ENCODE results near the gene CCDC78. TPM values are rescaled to one million over a fixed set of nuclear protein-coding genes. Genes with fewer than 3 reads are reported as not detected.

CCDC78 gene
- total RNA-seq, 1 donor: 2.2 TPM

GRCh38 chr16:720990-721764, 5.1 kb downstream of the CCDC78 start, which contains the start of gene ANTKMT:
Gene ANTKMT, plus strand, starts transcription at chr16:721146. Its CDS starts 129 bp downstream, at chr16:721275.
- Histone ChIP-seq H3K36me3 (ENCODE audit: insufficient read depth, low read length) (no peaks in the 10 kb centered on the region), H3K4me2 (ENCODE audit: insufficient read depth, low read length) (peak within 1 kb of the TSS; percentile 87), H3K9me3 (ENCODE audit: low read depth, low read length) (no peaks in the 10 kb centered on the region), H3K4me3 (ENCODE audit: insufficient read depth, low read length) (peak within 1 kb of the TSS; percentile 84), H3K79me2 (ENCODE audit: insufficient read depth, low read length) (peaks cover 5% of the 10 kb centered on the region), H2AFZ (ENCODE audit: low read length) (peak within 1 kb of the TSS; percentile 76), H3K27ac (ENCODE audit: low read depth, low read length) (peak within 1 kb of the TSS; percentile 37), H3K4me1 (ENCODE audit: insufficient read depth, low read length) (peaks cover 15% of the 10 kb centered on the region), H3K27me3 (ENCODE audit: insufficient read depth, low read length) (no peaks in the 10 kb centered on the region), H4K20me1 (ENCODE audit: insufficient read depth, low read length) (peaks cover 12% of the 10 kb centered on the region)
- TF ChIP-seq CTCF (IDR thresholded peaks at IDR 0.05; ENCODE audit: extremely low read depth, low read depth, low read length): no peak
- peak; percentile 100 for DNase-seq (ENCODE audit: insufficient read length, low spot score, missing footprints)

GRCh38 chr16:720447-720989, 5.7 kb downstream of the CCDC78 start:
- Histone ChIP-seq H2AFZ (ENCODE audit: low read length) (peak overlapping the region; percentile 76), H3K36me3 (ENCODE audit: insufficient read depth, low read length) (no peaks in the 10 kb centered on the region), H3K9me3 (ENCODE audit: low read depth, low read length) (no peaks in the 10 kb centered on the region), H3K79me2 (ENCODE audit: insufficient read depth, low read length) (peaks cover 6% of the 10 kb centered on the region), H3K4me2 (ENCODE audit: insufficient read depth, low read length) (peak overlapping the region; percentile 87), H4K20me1 (ENCODE audit: insufficient read depth, low read length) (peaks cover 12% of the 10 kb centered on the region), H3K27ac (ENCODE audit: low read depth, low read length) (peak overlapping the region; percentile 37), H3K27me3 (ENCODE audit: insufficient read depth, low read length) (no peaks in the 10 kb centered on the region), H3K4me1 (ENCODE audit: insufficient read depth, low read length) (peaks cover 20% of the 10 kb centered on the region), H3K4me3 (ENCODE audit: insufficient read depth, low read length) (peak overlapping the region; percentile 84)
- TF ChIP-seq CTCF (IDR thresholded peaks at IDR 0.05; ENCODE audit: extremely low read depth, low read depth, low read length): peak; percentile 16
- DNase-seq (ENCODE audit: insufficient read length, low spot score, missing footprints): peak; percentile 99

- H3K4me2 ChIP-seq (ENCODE audit: insufficient read depth, low read length): peak overlapping the region; percentile 87
- no peak overlapping the region for H2AFZ ChIP-seq (ENCODE audit: low read length)
- H4K20me1 ChIP-seq (ENCODE audit: insufficient read depth, low read length): peaks cover 12% of the 10 kb centered on the region
- peaks cover 20% of the 10 kb centered on the region for H3K4me1 ChIP-seq (ENCODE audit: insufficient read depth, low read length)
- peak overlapping the region; percentile 84 for H3K4me3 ChIP-seq (ENCODE audit: insufficient read depth, low read length)
- H3K79me2 ChIP-seq (ENCODE audit: insufficient read depth, low read length): peaks cover 6% of the 10 kb centered on the region
- no peaks in the 10 kb centered on the region for H3K9me3 ChIP-seq (ENCODE audit: low read depth, low read length)
- no peak for TF ChIP-seq CTCF (IDR thresholded peaks at IDR 0.05; ENCODE audit: extremely low read depth, low read depth, low read length)
- H3K27ac ChIP-seq (ENCODE audit: low read depth, low read length): peak overlapping the region; percentile 37
- no peak for DNase-seq (ENCODE audit: insufficient read length, low spot score, missing footprints)
- H3K36me3 ChIP-seq (ENCODE audit: insufficient read depth, low read length): no peaks in the 10 kb centered on the region
- no peaks in the 10 kb centered on the region for H3K27me3 ChIP-seq (ENCODE audit: insufficient read depth, low read length)
These were observed 6.3 kb downstream of the CCDC78 start for GRCh38 chr16:719815-720446.

GRCh38 chr16:718922-719321, 7.3 kb downstream of the CCDC78 start:
- H4K20me1 ChIP-seq (ENCODE audit: insufficient read depth, low read length): peaks cover 12% of the 10 kb centered on the region
- no peak overlapping the region for H3K27ac ChIP-seq (ENCODE audit: low read depth, low read length)
- no peak overlapping the region for H2AFZ ChIP-seq (ENCODE audit: low read length)
- TF ChIP-seq CTCF (IDR thresholded peaks at IDR 0.05; ENCODE audit: extremely low read depth, low read depth, low read length): no peak
- H3K4me3 ChIP-seq (ENCODE audit: insufficient read depth, low read length): no peak overlapping the region
- H3K36me3 ChIP-seq (ENCODE audit: insufficient read depth, low read length): no peaks in the 10 kb centered on the region
- no peaks in the 10 kb centered on the region for H3K27me3 ChIP-seq (ENCODE audit: insufficient read depth, low read length)
- H3K4me2 ChIP-seq (ENCODE audit: insufficient read depth, low read length): no peak overlapping the region
- H3K9me3 ChIP-seq (ENCODE audit: low read depth, low read length): no peaks in the 10 kb centered on the region
- H3K4me1 ChIP-seq (ENCODE audit: insufficient read depth, low read length): peaks cover 23% of the 10 kb centered on the region
- no peak for DNase-seq (ENCODE audit: insufficient read length, low spot score, missing footprints)
- peaks cover 6% of the 10 kb centered on the region for H3K79me2 ChIP-seq (ENCODE audit: insufficient read depth, low read length)
